Vagina (tissue), 2 donors: ENCODE results near the gene CCSER2. TPM values are rescaled to one million over a fixed set of nuclear protein-coding genes. Genes with fewer than 3 reads are reported as not detected.
"Not testable (repeated sequence)": the region's sequence is repeated elsewhere in the genome, so short reads cannot be mapped to it uniquely, and the experiment has no call there.

Source experiments
- DNase-seq, 2 donors: peaks; one replicate each; pipeline ENCODE4 v3.0.0-alpha.2; 2017; ENCODE audit errors: extremely low spot score in 2 of 2
- H3K27ac ChIP-seq: fragments of 200-600 bp; sonication (generic); one replicate; pipeline ENCODE4 v1.5.1; 2019
- H3K27me3 ChIP-seq: fragments of 200-600 bp; sonication (generic); one replicate; pipeline ENCODE4 v1.5.1; 2019
- H3K36me3 ChIP-seq, 2 donors: fragments of 200-600 bp; sonication (generic); one replicate each; pipeline ENCODE4 v1.5.1; 2017 to 2019
- H3K4me1 ChIP-seq: fragments of 200-600 bp; sonication (generic); one replicate; pipeline ENCODE4 v1.5.1; 2019
- H3K4me3 ChIP-seq, 2 donors: fragments of 200-600 bp; sonication (generic); 1 replicate in 1 of 2; 2 replicates in 1 of 2; pipeline ENCODE4 v1.5.1; 2016 to 2019
- H3K9me3 ChIP-seq: fragments of 200-600 bp; sonication (generic); one replicate; pipeline ENCODE4 v1.5.1; 2019
- CTCF ChIP-seq, 3 experiments: fragments of 450-650 bp in 2 of 3; fragments of 200-600 bp in 1 of 3; sonication (generic) in 1 of 3; IDR thresholded peaks; one replicate each; pipeline ENCODE4 v1.5.1; 2017 to 2019; ENCODE audit warnings: antibody characterized with exemption in 3 of 3, mild to moderate bottlenecking in 2 of 3, moderate library complexity in 2 of 3
- POLR2A ChIP-seq, 2 donors: fragments of 450-650 bp; IDR thresholded peaks; one replicate each; pipeline ENCODE4 v1.6.1; 2017; ENCODE audit warnings: antibody characterized with exemption in 2 of 2, mild to moderate bottlenecking in 2 of 2, moderate library complexity in 2 of 2
- POLR2AphosphoS5 ChIP-seq, 2 donors: sonication (generic); formaldehyde crosslinking; IDR thresholded peaks; one replicate each; pipeline ENCODE4 v1.9.0; 2017; ENCODE audit warnings: antibody characterized with exemption in 2 of 2, mild to moderate bottlenecking in 2 of 2, low read depth in 1 of 2; ENCODE audit not compliant: insufficient read depth in 1 of 2
- intact Hi-C: fragments of 100-400 bp; cut with DNase I; formaldehyde crosslinking; loops from one replicate; pipeline ENCODE4 v1.15.1; 2023
- total RNA-seq: library from RNA; depleted of rRNA; stranded (reverse); fragments of >200 nt; gene quantifications from one replicate; pipeline ENCODE4 v1.2.3, GENCODE V29; 2016

The CCSER2 gene
- total RNA-seq, 1 donor from 2014 or later: 62.1 TPM

- H3K4me3 ChIP-seq: no peak overlapping the region
- H3K4me1 ChIP-seq: peaks cover 21% of the 10 kb centered on the region
- no peak for TF ChIP-seq POLR2AphosphoS5 (IDR thresholded peaks at IDR 0.05; ENCODE audit: insufficient read depth in 1 of 2, low read depth in 1 of 2)
- intact Hi-C loops: no loop called here
- H3K36me3 ChIP-seq: no peaks in the 10 kb centered on the region
- no peaks in the 10 kb centered on the region for H3K27me3 ChIP-seq
- no peak for DNase-seq
- no peaks in the 10 kb centered on the region for H3K9me3 ChIP-seq
- H3K27ac ChIP-seq: no peak overlapping the region
Measured at GRCh38 chr10:84344526-84344925, 16.1 kb downstream of the CCSER2 start.

GRCh38 chr10:84347575-84348002 is 19.2 kb downstream of the CCSER2 start:
- H3K9me3 ChIP-seq, H3K27ac ChIP-seq, H3K36me3 ChIP-seq, intact Hi-C loops, DNase-seq, H3K4me3 ChIP-seq, H3K27me3 ChIP-seq: not testable (repeated sequence)
- peaks cover 30% of the 10 kb centered on the region for H3K4me1 ChIP-seq

DNA sequence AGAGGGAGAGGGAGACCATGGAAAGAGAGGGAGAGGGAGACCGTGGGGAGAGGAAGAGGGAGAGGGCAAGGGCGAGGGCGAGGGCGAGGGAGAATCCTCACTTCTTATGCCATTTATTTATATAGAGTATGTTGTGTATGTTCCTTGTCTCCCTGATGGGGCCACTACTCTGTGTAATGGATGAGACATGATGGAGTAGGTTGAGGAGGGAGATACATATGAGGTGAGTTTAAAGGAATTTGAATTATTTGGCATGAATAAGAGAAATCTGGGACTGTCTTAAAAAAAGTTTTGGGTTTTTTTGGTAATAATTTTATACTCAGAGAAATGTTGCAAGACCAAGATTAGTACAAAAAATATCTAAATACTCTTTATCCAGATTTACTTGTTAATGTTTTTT is 20.1 kb downstream of the CCSER2 start:
- DNase-seq: no peak
- no peaks in the 10 kb centered on the region for H3K36me3 ChIP-seq
- no peak for TF ChIP-seq POLR2AphosphoS5 (IDR thresholded peaks at IDR 0.05; ENCODE audit: insufficient read depth in 1 of 2, low read depth in 1 of 2)
- no peak for TF ChIP-seq POLR2A (IDR thresholded peaks at IDR 0.05)
- TF ChIP-seq CTCF (IDR thresholded peaks at IDR 0.05): no peak
- no peak overlapping the region for H3K4me3 ChIP-seq
- no peak overlapping the region for H3K27ac ChIP-seq
- H3K27me3 ChIP-seq: no peaks in the 10 kb centered on the region
- no peaks in the 10 kb centered on the region for H3K9me3 ChIP-seq
- intact Hi-C loops: no loop called here
- H3K4me1 ChIP-seq: peaks cover 30% of the 10 kb centered on the region

GRCh38 chr10:84348860-84349259 is 20.5 kb downstream of the CCSER2 start:
- DNase-seq: no peak
- Histone ChIP-seq H3K27ac (peak overlapping the region; percentile 50), H3K36me3 (no peaks in the 10 kb centered on the region), H3K9me3 (no peaks in the 10 kb centered on the region), H3K27me3 (no peaks in the 10 kb centered on the region), H3K4me1 (peaks cover 27% of the 10 kb centered on the region), H3K4me3 (no peak overlapping the region)
- TF ChIP-seq POLR2AphosphoS5 (IDR thresholded peaks at IDR 0.05; ENCODE audit: insufficient read depth in 1 of 2, low read depth in 1 of 2) (peak in 1 of 2 donors; percentile 11), CTCF (IDR thresholded peaks at IDR 0.05) (no peak)
- intact Hi-C loops: no loop called here

GRCh38 chr10:84352251-84352842 is 24.0 kb downstream of the CCSER2 start:
- H3K4me1 ChIP-seq: peaks cover 24% of the 10 kb centered on the region

More at GRCh38 chr10:84352251-84352842, 24.0 kb downstream of the CCSER2 start:
- no peaks in the 10 kb centered on the region for H3K9me3 ChIP-seq
- H3K36me3 ChIP-seq: no peaks in the 10 kb centered on the region
- no peak overlapping the region for H3K27ac ChIP-seq
- DNase-seq: no peak
- TF ChIP-seq POLR2AphosphoS5 (IDR thresholded peaks at IDR 0.05; ENCODE audit: insufficient read depth in 1 of 2, low read depth in 1 of 2) (no peak), POLR2A (IDR thresholded peaks at IDR 0.05) (no peak), CTCF (IDR thresholded peaks at IDR 0.05) (peak in 1 of 3 experiments; percentile 26)
- H3K4me3 ChIP-seq: no peak overlapping the region
- intact Hi-C loops: no loop called here
- no peaks in the 10 kb centered on the region for H3K27me3 ChIP-seq
